Activated naive CD4-positive, alpha-beta T cell treated with Interleukin-2 at 50 U/mL for 16 hours (primary cell): ENCODE results near the gene PDCD1.
"Not testable (repeated sequence)": the region's sequence is repeated elsewhere in the genome, so short reads cannot be mapped to it uniquely, and the experiment has no call there.

ENCODE experiments used
- DNase-seq: peaks from one replicate; pipeline ENCODE4 v3.0.0-alpha.2; 2020

PDCD1 gene

GRCh38 chr2:241858206-241859016, at the start of gene PDCD1:
PDCD1 (minus strand) TSS chr2:241858894; CDS start chr2:241858838, 56 bp downstream.
- DNase-seq, result peak; percentile 79

- not testable (repeated sequence) for DNase-seq
Observed at GRCh38 chr2:241907831-241908230, 49.1 kb upstream of the PDCD1 start.

GRCh38 chr2:241906826-241907570, 48.3 kb upstream of the PDCD1 start:
- DNase-seq, result no peak

- DNase-seq, result not testable (repeated sequence)
Observed at GRCh38 chr2:241906378-241906770, 47.7 kb upstream of the PDCD1 start.

- no peak for DNase-seq
Observed at GRCh38 chr2:241905716-241906377, 47.2 kb upstream of the PDCD1 start.

GRCh38 chr2:241904791-241905710, 46.4 kb upstream of the PDCD1 start:
- DNase-seq, result no peak

- no peak for DNase-seq
Observed at GRCh38 chr2:241904011-241904718, 45.5 kb upstream of the PDCD1 start.

- no peak for DNase-seq
Observed at GRCh38 chr2:241903121-241904010, 44.7 kb upstream of the PDCD1 start.

- DNase-seq, result no peak
Observed at GRCh38 chr2:241902357-241902991, 43.8 kb upstream of the PDCD1 start.

GRCh38 chr2:241901500-241902351, 43.0 kb upstream of the PDCD1 start:
- DNase-seq, result no peak

- DNase-seq, result no peak
Observed at GRCh38 chr2:241901018-241901380, 42.3 kb upstream of the PDCD1 start.

- no peak for DNase-seq
Observed at GRCh38 chr2:241900251-241901017, 41.7 kb upstream of the PDCD1 start.

- DNase-seq, result no peak
Observed at GRCh38 chr2:241898463-241899270, 40.0 kb upstream of the PDCD1 start.

GRCh38 chr2:241897231-241897916, 38.7 kb upstream of the PDCD1 start:
- DNase-seq, result no peak

GRCh38 chr2:241896746-241897201, 38.1 kb upstream of the PDCD1 start:
- DNase-seq, result no peak

- DNase-seq, result no peak
Observed at GRCh38 chr2:241895712-241896641, 37.3 kb upstream of the PDCD1 start.
